H1 (cell line): ENCODE results near the gene ARHGEF3. TPM values are rescaled to one million over a fixed set of nuclear protein-coding genes. Genes with fewer than 3 reads are reported as not detected.

Source experiments
- CTCF ChIA-PET: fragments of 300-600 bp; sonication (Branson Sonifier 250); formaldehyde crosslinking; loops from one replicate; lab custom pipeline; 2021; ENCODE audit not compliant: partially characterized antibody; lab: Charles Lee
- POLR2A ChIA-PET: fragments of 300-600 bp; sonication (Branson Sonifier 250); formaldehyde crosslinking; loops from one replicate; lab custom pipeline; 2021; ENCODE audit warnings: inconsistent platforms; ENCODE audit not compliant: partially characterized antibody; lab: Charles Lee
- DNase-seq, 2 experiments: peaks; one replicate each; pipeline versions ENCODE4 v3.0.0 to v3.0.0-alpha.2; 2010 to 2022; ENCODE audit warnings: low spot score in 2 of 2, low read depth in 1 of 2, mixed read lengths in 1 of 2
- FAIRE-seq: peaks from 2 replicates; lab custom pipeline; 2011; peaks lifted over from hg19 to GRCh38; lab: Jason Lieb, UNC
- H2AFZ ChIP-seq: 2 replicates; pipeline ENCODE4 v1.8.1; 2012; ENCODE audit warnings: low read length, inconsistent platforms
- H2AK5ac ChIP-seq: 2 replicates; pipeline ENCODE4 v1.6.1; 2013; ENCODE audit warnings: low read depth, low read length
- H2BK120ac ChIP-seq: replicated peaks from 2 replicates; pipeline ENCODE3; 2013; ENCODE audit warnings: low read depth, low read length, inconsistent platforms
- H2BK12ac ChIP-seq: 2 replicates; pipeline ENCODE4 v1.6.1; 2013; ENCODE audit warnings: low read depth, low read length
- H2BK15ac ChIP-seq: 2 replicates; pipeline ENCODE4 v1.6.1; 2013; ENCODE audit warnings: low read length
- H2BK20ac ChIP-seq: 2 replicates; pipeline ENCODE4 v1.6.1; 2013; ENCODE audit warnings: low read length
- H2BK5ac ChIP-seq: 2 replicates; pipeline ENCODE4 v1.6.1; 2013; ENCODE audit warnings: low read depth, low read length
- H3K14ac ChIP-seq: 2 replicates; pipeline ENCODE4 v1.6.1; 2013; ENCODE audit warnings: inconsistent platforms; ENCODE audit not compliant: insufficient read length
- H3K18ac ChIP-seq: 2 replicates; pipeline ENCODE4 v1.6.1; 2013; ENCODE audit warnings: low read length; ENCODE audit errors: extremely low read depth
- H3K23ac ChIP-seq: 2 replicates; pipeline ENCODE4 v1.6.1; 2013; ENCODE audit warnings: inconsistent platforms; ENCODE audit not compliant: insufficient read length
- H3K23me2 ChIP-seq: 2 replicates; pipeline ENCODE4 v1.6.1; 2013; ENCODE audit warnings: low read depth, low read length
- H3K27ac ChIP-seq: 2 replicates; pipeline ENCODE4 v1.6.1; 2011; ENCODE audit warnings: low read depth, low read length, inconsistent platforms
- H3K27me3 ChIP-seq, 4 experiments: replicated peaks in 1 of 4; 1 replicate in 1 of 4; 2 replicates in 3 of 4; pipeline versions ENCODE4 v1.6.1 to v1.8.1; 2011 to 2013; ENCODE audit warnings: low read length in 3 of 4, mild to moderate bottlenecking in 3 of 4, inconsistent platforms in 2 of 4, mixed read lengths in 2 of 4, moderate library complexity in 1 of 4; ENCODE audit not compliant: control insufficient read depth in 3 of 4, insufficient read depth in 3 of 4; ENCODE audit errors: extremely low read depth in 1 of 4
- H3K36me3 ChIP-seq, 4 experiments: 2 replicates each; pipeline versions ENCODE4 v1.6.1 to v1.8.1; 2011 to 2013; ENCODE audit warnings: mild to moderate bottlenecking in 4 of 4, low read length in 3 of 4, moderate library complexity in 2 of 4, control low read depth in 1 of 4, inconsistent platforms in 1 of 4; ENCODE audit not compliant: insufficient read depth in 4 of 4, control insufficient read depth in 2 of 4
- H3K4ac ChIP-seq: replicated peaks from 2 replicates; pipeline ENCODE3; 2013; ENCODE audit warnings: low read length, low read depth, mixed read lengths, inconsistent platforms; ENCODE audit not compliant: insufficient read length
- H3K4me1 ChIP-seq, 4 experiments: replicated peaks in 1 of 4; 1 replicate in 1 of 4; 2 replicates in 3 of 4; pipeline versions ENCODE4 v1.6.1 to v1.8.1; 2011 to 2013; ENCODE audit warnings: low read length in 3 of 4, inconsistent platforms in 2 of 4, mixed read lengths in 1 of 4; ENCODE audit not compliant: insufficient read depth in 4 of 4, control insufficient read depth in 3 of 4
- H3K4me2 ChIP-seq, 2 experiments: 2 replicates each; pipeline versions ENCODE4 v1.6.1 to v1.8.1; 2011 to 2013; ENCODE audit warnings: low read depth in 2 of 2, low read length in 2 of 2, control low read depth in 1 of 2, inconsistent platforms in 1 of 2, mild to moderate bottlenecking in 1 of 2; ENCODE audit not compliant: insufficient read depth in 1 of 2
- H3K4me3 ChIP-seq, 4 experiments: fragments of 200-600, 300-600 bp in 1 of 4; sonication (generic), shearing (Covaris generic), sonication (Bioruptor Twin) in 1 of 4; 2 replicates each; pipeline versions ENCODE4 v1.5.1 to v1.8.1; 2011 to 2016; ENCODE audit warnings: low read length in 4 of 4, low read depth in 3 of 4, control low read depth in 2 of 4, inconsistent platforms in 2 of 4, mild to moderate bottlenecking in 2 of 4, mixed read lengths in 1 of 4, moderate library complexity in 1 of 4; ENCODE audit not compliant: insufficient read depth in 2 of 4; ENCODE audit errors: extremely low read depth in 1 of 4
- H3K56ac ChIP-seq: replicated peaks from 2 replicates; pipeline ENCODE3; 2013; ENCODE audit warnings: low read depth, mild to moderate bottlenecking, mixed read lengths, low read length, inconsistent platforms; ENCODE audit not compliant: insufficient read length
- H3K79me1 ChIP-seq: 2 replicates; pipeline ENCODE4 v1.6.1; 2013; ENCODE audit warnings: low read depth, low read length, control low read depth
- H3K79me2 ChIP-seq, 2 experiments: 2 replicates each; pipeline versions ENCODE4 v1.6.1 to v1.8.1; 2012 to 2013; ENCODE audit warnings: low read length in 2 of 2, mild to moderate bottlenecking in 2 of 2, inconsistent platforms in 1 of 2; ENCODE audit not compliant: insufficient read depth in 2 of 2, control insufficient read depth in 1 of 2
- H3K9ac ChIP-seq, 4 experiments: replicated peaks in 1 of 4; 1 replicate in 1 of 4; 2 replicates in 3 of 4; pipeline versions ENCODE4 v1.6.1 to v1.8.1; 2011 to 2013; ENCODE audit warnings: low read depth in 3 of 4, low read length in 3 of 4, control low read depth in 2 of 4, mild to moderate bottlenecking in 2 of 4, moderate library complexity in 2 of 4, inconsistent platforms in 1 of 4; ENCODE audit errors: extremely low read depth in 1 of 4
- H3K9me3 ChIP-seq, 2 experiments: 2 replicates each; pipeline versions ENCODE4 v1.6.1 to v1.8.1; 2012 to 2013; ENCODE audit warnings: mild to moderate bottlenecking in 2 of 2, moderate library complexity in 2 of 2, control low read depth in 1 of 2, inconsistent platforms in 1 of 2, low read depth in 1 of 2, low read length in 1 of 2, mixed read lengths in 1 of 2; ENCODE audit not compliant: insufficient read depth in 2 of 2
- H4K20me1 ChIP-seq, 2 experiments: replicated peaks in 1 of 2; 2 replicates each; pipeline versions ENCODE3 to v1.8.1; 2011 to 2013; ENCODE audit warnings: inconsistent platforms in 2 of 2, low read length in 2 of 2, mild to moderate bottlenecking in 1 of 2; ENCODE audit not compliant: insufficient read depth in 2 of 2, control insufficient read depth in 1 of 2
- H4K5ac ChIP-seq: 2 replicates; pipeline ENCODE4 v1.6.1; 2013; ENCODE audit warnings: low read length, low read depth, mixed read lengths, inconsistent platforms; ENCODE audit not compliant: insufficient read length
- H4K8ac ChIP-seq: 2 replicates; pipeline ENCODE4 v1.8.0; 2013; ENCODE audit warnings: mild to moderate bottlenecking, moderate library complexity, low read length, inconsistent platforms; ENCODE audit not compliant: insufficient read depth; ENCODE audit errors: extremely low read depth
- H4K91ac ChIP-seq: replicated peaks from 2 replicates; pipeline ENCODE3; 2013; ENCODE audit warnings: low read length, mixed read lengths, inconsistent platforms; ENCODE audit not compliant: insufficient read length
- CTCF ChIP-seq, 3 experiments: IDR thresholded peaks; 1 replicate in 2 of 3; 2 replicates in 1 of 3; pipeline versions ENCODE4 v1.5.1 to v1.6.1; 2011; ENCODE audit warnings: low read length in 3 of 3, mild to moderate bottlenecking in 3 of 3, inconsistent platforms in 2 of 3, low read depth in 1 of 3, moderate library complexity in 1 of 3; ENCODE audit not compliant: insufficient read depth in 1 of 3; ENCODE audit errors: control extremely low read depth in 1 of 3
- KDM5A ChIP-seq: fragments of 200-600 bp; IDR thresholded peaks from 2 replicates; pipeline ENCODE4 v1.7.1; 2012; ENCODE audit warnings: mild to moderate bottlenecking, low read length, inconsistent platforms, mixed read lengths
- MAFK ChIP-seq: IDR thresholded peaks from 2 replicates; pipeline ENCODE4 v1.6.1; 2012; ENCODE audit warnings: low read depth, mild to moderate bottlenecking, improper control_type of control experiment, low read length
- SRF ChIP-seq: IDR thresholded peaks from 2 replicates; pipeline ENCODE4 v1.6.1; 2011; ENCODE audit warnings: mild to moderate bottlenecking, low read depth, low read length, moderate library complexity
- TCF12 ChIP-seq: IDR thresholded peaks from 2 replicates; pipeline ENCODE4 v1.6.1; 2011; ENCODE audit warnings: low read depth, mild to moderate bottlenecking, low read length
- WGBS, 2 experiments: shearing (Covaris generic) in 1 of 2; methylation state at CpG; one replicate each; pipeline versions ENCODE4 v1.1.6 to v1.1.7; 2013 to 2015; ENCODE audit warnings: low lambda C conversion rate in 2 of 2, mixed read lengths in 2 of 2, inconsistent platforms in 1 of 2, low coverage in 1 of 2, missing lambda C conversion rate in 1 of 2; ENCODE audit not compliant: insufficient replicate concordance in 2 of 2, insufficient coverage in 1 of 2, insufficient read length in 1 of 2; ENCODE audit errors: extremely low coverage in 1 of 2, missing lambda C conversion rate in 1 of 2; 5-methylcytosine and 5-hydroxymethylcytosine counted together
- polyA plus RNA-seq, 7 experiments: library from polyadenylated mRNA; depleted of rRNA in 3 of 7; stranded (reverse) in 5 of 7; unstranded in 2 of 7; fragments of >200 nt in 5 of 7; fragments of 200-250 nt in 2 of 7; gene quantifications; 1 replicate in 5 of 7; 2 replicates in 1 of 7; 4 replicates in 1 of 7; pipeline versions ENCODE4 v1.2.1 to v1.2.3, GENCODE V29; 2011 to 2013; ENCODE audit warnings: missing spikeins in 2 of 7, mixed read lengths in 2 of 7
- total RNA-seq: library from RNA; stranded (reverse); fragmentation: NEBNext Ultra II Directional; extraction: Animal tissue kit (Norgen Biotek cat#: 25700); gene quantifications from 2 replicates; pipeline ENCODE4 v1.2.1, GENCODE V29; 2021

The ARHGEF3 gene
- total and polyA plus RNA-seq, 2 of the 8 experiments (the other 6 are each of a cell fraction or from before 2014, with no cell fraction given), result 2.8 to 6.0 TPM

- H3K4ac ChIP-seq, result no peak overlapping the region
- H2AK5ac ChIP-seq, result no peak overlapping the region
- TF ChIP-seq SRF (no peak), KDM5A (no peak), CTCF (IDR thresholded peaks at IDR 0.05; ENCODE audit: control extremely low read depth in 1 of 3, insufficient read depth in 1 of 3, low read depth in 1 of 3, low read length in 3 of 3) (no peak), TCF12 (no peak), MAFK (no peak)
- CTCF ChIA-PET, result interaction anchor here (0.6 to 1.4 kb wide), 10 partner anchors 8 to 517 kb away, joined by 3 to 6 read pairs (median 3); no protein-coding TSS in a partner anchor
- no peak overlapping the region for H3K56ac ChIP-seq
- no peak overlapping the region for H3K14ac ChIP-seq
- no peaks in the 10 kb centered on the region for H3K9me3 ChIP-seq
- DNase-seq (no peak), FAIRE-seq (no peak)
- H3K4me2 ChIP-seq, result no peak overlapping the region
- POLR2A ChIA-PET, result interaction anchor here (0.9 to 1.0 kb wide), 2 partner anchors 9 to 12 kb away, joined by 3 read pairs; no protein-coding TSS in a partner anchor
- no peaks in the 10 kb centered on the region for H3K79me2 ChIP-seq
- no peak overlapping the region for H3K9ac ChIP-seq
- 59% methylated on average over 4 of the region's 4 CpGs; no CpG with 5 or more reads in 1 of the 2 experiments for WGBS, 2 experiments
- no peak overlapping the region for H4K8ac ChIP-seq
- H2BK12ac ChIP-seq, result no peak overlapping the region
- no peak overlapping the region for H3K27ac ChIP-seq
- H2BK15ac ChIP-seq, result no peak overlapping the region
- H3K4me3 ChIP-seq, result no peak overlapping the region
- no peaks in the 10 kb centered on the region for H4K20me1 ChIP-seq
- no peak overlapping the region for H2AFZ ChIP-seq
- no peak overlapping the region for H4K91ac ChIP-seq
- no peaks in the 10 kb centered on the region for H3K36me3 ChIP-seq
- no peak overlapping the region for H3K23ac ChIP-seq
- no peaks in the 10 kb centered on the region for H3K27me3 ChIP-seq
- no peak overlapping the region for H3K18ac ChIP-seq
- H3K23me2 ChIP-seq, result no peaks in the 10 kb centered on the region; the same call in 1 of the 2 replicates
- no peak overlapping the region for H2BK20ac ChIP-seq
- H3K4me1 ChIP-seq, result peaks cover 2 to 9% (median 6%) of the 10 kb centered on the region in 4 experiments; a peak in 5 of 7 replicates
- H2BK5ac ChIP-seq, result no peak overlapping the region
- H3K79me1 ChIP-seq, result no peaks in the 10 kb centered on the region
- no peak overlapping the region for H4K5ac ChIP-seq
- no peak overlapping the region for H2BK120ac ChIP-seq
Observed at GRCh38 chr3:56825567-56826438, 24.1 kb upstream of the ARHGEF3 start.
